T-cell (primary cell): ENCODE data around the gene AATK. TPM values are rescaled to one million over a fixed set of nuclear protein-coding genes. Genes with fewer than 3 reads are reported as not detected.

Experiments
- ATAC-seq, 4 experiments: fragments of 200-7000 bp in 3 of 4; fragments of 150-1000 bp in 1 of 4; cut with Tn5 transposase; replicated peaks in 1 of 4; 1 replicate in 3 of 4; 2 replicates in 1 of 4; pipeline ENCODE4 v1.10.0; 2021; ENCODE audit warnings: moderate library complexity in 3 of 4, mild to moderate bottlenecking in 2 of 4, moderate number of reproducible peaks in 1 of 4
- CTCF ChIA-PET, 2 donors: fragments of 300-600 bp; sonication (Branson Sonifier 250); formaldehyde crosslinking; loops; one replicate each; lab custom pipeline; 2022; ENCODE audit warnings: antibody characterized with exemption in 2 of 2; lab: Charles Lee
- POLR2A ChIA-PET, 2 donors: fragments of 300-600 bp; sonication (Branson Sonifier 250); formaldehyde crosslinking; loops; one replicate each; lab custom pipeline; 2022; ENCODE audit warnings: antibody characterized with exemption in 2 of 2; lab: Charles Lee
- DNase-seq, 35 experiments: peaks; one replicate each; pipeline versions ENCODE4 v3.0.0 to v3.0.0-alpha.2; 2013 to 2023
- H3K27ac ChIP-seq: one replicate; pipeline ENCODE4 v1.5.1; 2013; ENCODE audit warnings: low read length
- H3K27me3 ChIP-seq, 2 experiments: replicated peaks in 1 of 2; 1 replicate in 1 of 2; 2 replicates in 1 of 2; pipeline versions ENCODE4 v1.6.1 to v1.7.0; 2013; ENCODE audit warnings: low read length in 1 of 2, mixed read lengths in 1 of 2; ENCODE audit not compliant: control insufficient read depth in 2 of 2, insufficient read depth in 2 of 2; ENCODE audit errors: extremely low read depth in 1 of 2
- H3K36me3 ChIP-seq, 2 donors: 1 replicate in 1 of 2; 2 replicates in 1 of 2; pipeline versions ENCODE4 v1.6.1 to v1.7.0; 2013; ENCODE audit warnings: low read length in 1 of 2; ENCODE audit not compliant: control insufficient read depth in 2 of 2, insufficient read depth in 1 of 2; ENCODE audit errors: extremely low read depth in 1 of 2
- H3K4me1 ChIP-seq, 2 experiments: 1 replicate in 1 of 2; 2 replicates in 1 of 2; pipeline versions ENCODE4 v1.6.1 to v1.7.0; 2013; ENCODE audit warnings: low read length in 2 of 2, mixed read lengths in 1 of 2; ENCODE audit not compliant: insufficient read depth in 2 of 2, control insufficient read depth in 1 of 2; ENCODE audit errors: extremely low read depth in 1 of 2
- H3K4me3 ChIP-seq, 2 donors: 1 replicate in 1 of 2; 2 replicates in 1 of 2; pipeline versions ENCODE4 v1.5.1 to v1.7.0; 2013; ENCODE audit warnings: mild to moderate bottlenecking in 2 of 2, low read length in 1 of 2, moderate library complexity in 1 of 2; ENCODE audit not compliant: control insufficient read depth in 1 of 2; ENCODE audit errors: extremely low read depth in 1 of 2
- H3K9me3 ChIP-seq: 2 replicates; pipeline ENCODE4 v1.7.0; 2013
- H3K27ac Mint-ChIP-seq, 2 donors: one replicate each; pipeline ENCODE4 v1.8.0; 2020 to 2021; ENCODE audit warnings: mild to moderate bottlenecking in 2 of 2, mixed read lengths in 2 of 2
- H3K27me3 Mint-ChIP-seq, 2 donors: one replicate each; pipeline ENCODE4 v1.8.0; 2021 to 2022; ENCODE audit warnings: mixed read lengths in 2 of 2
- H3K36me3 Mint-ChIP-seq: one replicate; pipeline ENCODE4 v1.8.0; 2021; ENCODE audit warnings: mixed read lengths
- H3K4me1 Mint-ChIP-seq, 3 donors: one replicate each; pipeline ENCODE4 v1.8.0; 2020 to 2022; ENCODE audit warnings: mixed read lengths in 3 of 3, mild to moderate bottlenecking in 1 of 3
- H3K4me3 Mint-ChIP-seq, 3 donors: one replicate each; pipeline ENCODE4 v1.8.0; 2020 to 2022; ENCODE audit warnings: mild to moderate bottlenecking in 3 of 3, mixed read lengths in 3 of 3, moderate library complexity in 3 of 3
- H3K9me3 Mint-ChIP-seq, 3 donors: one replicate each; pipeline ENCODE4 v1.8.0; 2020 to 2022; ENCODE audit warnings: mixed read lengths in 3 of 3
- WGBS: methylation state at CpG from one replicate; pipeline ENCODE4 v1.1.5; 2013; ENCODE audit warnings: missing lambda C conversion rate; ENCODE audit not compliant: insufficient coverage; 5-methylcytosine and 5-hydroxymethylcytosine counted together
- total RNA-seq, 35 experiments: library from RNA in 6 of 35; stranded (reverse) in 6 of 35; fragments of 120-200 nt in 1 of 35; gene quantifications; one replicate each; pipeline versions ENCODE4 v1.2.1 to v1.2.4 and lab custom pipeline; 2013 to 2026

Gene AATK
- total RNA-seq, 5 donors from 2014 or later (not counting 1 experiment from before 2014, with no cell fraction given) = 0.63 to 11.1 (median 0.72) TPM

- no peak overlapping the region for H3K4me3 ChIP-seq
- H3K4me3 Mint-ChIP-seq = no peak overlapping the region
- CTCF ChIA-PET = interaction anchor here in 1 of 2 donors (0.6 kb wide), 1 partner anchor 341 kb away, joined by 4 read pairs; no protein-coding TSS in a partner anchor
- POLR2A ChIA-PET = no interaction called here
- H3K27ac ChIP-seq = no peak overlapping the region
- peaks cover 0 to 3% of the 10 kb centered on the region in 2 donors for H3K27me3 Mint-ChIP-seq
- H3K36me3 Mint-ChIP-seq = no peaks in the 10 kb centered on the region
- no peaks in the 10 kb centered on the region for H3K9me3 ChIP-seq
- ATAC-seq (no peak), DNase-seq (no peak)
- no peak overlapping the region for H3K27ac Mint-ChIP-seq
- 86% methylated on average over 9 of the region's 17 CpGs for WGBS
- no peaks in the 10 kb centered on the region for H3K36me3 ChIP-seq
- no peaks in the 10 kb centered on the region for H3K9me3 Mint-ChIP-seq
- H3K4me1 Mint-ChIP-seq = no peaks in the 10 kb centered on the region
- no peaks in the 10 kb centered on the region for H3K4me1 ChIP-seq
- peaks cover 0 to 39% of the 10 kb centered on the region in 2 experiments for H3K27me3 ChIP-seq
Observed at GRCh38 chr17:81143717-81144422, 22.2 kb downstream of the AATK start.

GRCh38 chr17:81143200-81143527 lies 22.9 kb downstream of the AATK start:
- H3K9me3 Mint-ChIP-seq = no peaks in the 10 kb centered on the region
- POLR2A ChIA-PET = no interaction called here
- WGBS = 77% methylated on average over 8 of the region's 11 CpGs
- H3K4me1 ChIP-seq = no peaks in the 10 kb centered on the region
- H3K4me3 ChIP-seq = no peak overlapping the region
- H3K27ac ChIP-seq = no peak overlapping the region
- no peak overlapping the region for H3K4me3 Mint-ChIP-seq
- H3K4me1 Mint-ChIP-seq = no peaks in the 10 kb centered on the region
- H3K36me3 ChIP-seq = no peaks in the 10 kb centered on the region
- H3K27me3 Mint-ChIP-seq = peaks cover 0 to 3% of the 10 kb centered on the region in 2 donors
- DNase-seq = no peak
- peaks cover 0 to 32% of the 10 kb centered on the region in 2 experiments for H3K27me3 ChIP-seq
- H3K27ac Mint-ChIP-seq = no peak overlapping the region
- ATAC-seq = no peak
- no peaks in the 10 kb centered on the region for H3K9me3 ChIP-seq
- H3K36me3 Mint-ChIP-seq = no peaks in the 10 kb centered on the region
- CTCF ChIA-PET = interaction anchor here in 1 of 2 donors (0.6 kb wide), 1 partner anchor 342 kb away, joined by 4 read pairs; no protein-coding TSS in a partner anchor

- peak; percentile 58 to 81 (median 70) for ATAC-seq
- H3K36me3 Mint-ChIP-seq = no peaks in the 10 kb centered on the region
- Histone ChIP-seq H3K4me3 (no peak overlapping the region), H3K4me1 (no peaks in the 10 kb centered on the region), H3K9me3 (no peaks in the 10 kb centered on the region), H3K27ac (no peak overlapping the region), H3K36me3 (no peaks in the 10 kb centered on the region), H3K27me3 (peaks cover 0 to 30% of the 10 kb centered on the region in 2 experiments)
- 48% methylated on average over 22 of the region's 25 CpGs for WGBS
- POLR2A ChIA-PET = no interaction called here
- no peaks in the 10 kb centered on the region for H3K4me1 Mint-ChIP-seq
- no peak overlapping the region for H3K4me3 Mint-ChIP-seq
- CTCF ChIA-PET = interaction anchor here in 1 of 2 donors (0.6 to 0.7 kb wide), 2 partner anchors 343 to 786 kb away, joined by 3 to 4 read pairs; no protein-coding TSS in a partner anchor
- no peaks in the 10 kb centered on the region for H3K9me3 Mint-ChIP-seq
- peaks cover 0 to 3% of the 10 kb centered on the region in 2 donors for H3K27me3 Mint-ChIP-seq
- H3K27ac Mint-ChIP-seq = no peak overlapping the region
- DNase-seq = peak; percentile 17 to 73 (median 50)
Observed at GRCh38 chr17:81142301-81143199, 23.5 kb downstream of the AATK start.

GRCh38 chr17:81140695-81141094 lies 25.3 kb downstream of the AATK start:
- Mint-ChIP-seq H3K4me1 (no peaks in the 10 kb centered on the region), H3K9me3 (no peaks in the 10 kb centered on the region), H3K4me3 (no peak overlapping the region), H3K36me3 (no peaks in the 10 kb centered on the region), H3K27ac (no peak overlapping the region), H3K27me3 (peaks cover 0 to 3% of the 10 kb centered on the region in 2 donors)
- ChIA-PET POLR2A (no interaction called here), CTCF (interaction anchor here in 1 of 2 donors (0.7 kb wide), 1 partner anchor 712 kb away, joined by 9 read pairs; no protein-coding TSS in a partner anchor)
- H3K4me3 ChIP-seq = no peak overlapping the region
- H3K27ac ChIP-seq = no peak overlapping the region
- no peaks in the 10 kb centered on the region for H3K4me1 ChIP-seq
- H3K9me3 ChIP-seq = no peaks in the 10 kb centered on the region
- ATAC-seq = no peak
- DNase-seq = no peak
- WGBS = 89% methylated on average over 26 of the region's 37 CpGs
- H3K36me3 ChIP-seq = no peaks in the 10 kb centered on the region
- peaks cover 0 to 30% of the 10 kb centered on the region in 2 experiments for H3K27me3 ChIP-seq

- no peaks in the 10 kb centered on the region for H3K4me1 Mint-ChIP-seq
- H3K27ac ChIP-seq = no peak overlapping the region
- no peak overlapping the region for H3K4me3 Mint-ChIP-seq
- no peak overlapping the region for H3K27ac Mint-ChIP-seq
- POLR2A ChIA-PET = no interaction called here
- ATAC-seq (no peak), DNase-seq (no peak)
- H3K27me3 Mint-ChIP-seq = peaks cover 0 to 3% of the 10 kb centered on the region in 2 donors
- H3K36me3 Mint-ChIP-seq = no peaks in the 10 kb centered on the region
- CTCF ChIA-PET = no interaction called here
- H3K9me3 Mint-ChIP-seq = no peaks in the 10 kb centered on the region
- no peaks in the 10 kb centered on the region for H3K36me3 ChIP-seq
- peaks cover 0 to 30% of the 10 kb centered on the region in 2 experiments for H3K27me3 ChIP-seq
- H3K4me3 ChIP-seq = no peak overlapping the region
- 84% methylated on average over 6 of the region's 8 CpGs for WGBS
- H3K9me3 ChIP-seq = no peaks in the 10 kb centered on the region
- H3K4me1 ChIP-seq = no peaks in the 10 kb centered on the region
Observed at GRCh38 chr17:81140018-81140417, 26.0 kb downstream of the AATK start.

GRCh38 chr17:81139428-81139827 lies 26.6 kb downstream of the AATK start:
- ATAC-seq = no peak
- WGBS = 84% methylated on average over 8 of the region's 8 CpGs
- H3K27ac ChIP-seq = no peak overlapping the region

More at GRCh38 chr17:81139428-81139827, 26.6 kb downstream of the AATK start:
- Mint-ChIP-seq H3K9me3 (no peaks in the 10 kb centered on the region), H3K27me3 (peaks cover 0 to 3% of the 10 kb centered on the region in 2 donors), H3K4me1 (no peaks in the 10 kb centered on the region), H3K4me3 (no peak overlapping the region), H3K36me3 (no peaks in the 10 kb centered on the region), H3K27ac (no peak overlapping the region)
- peaks cover 0 to 31% of the 10 kb centered on the region in 2 experiments for H3K27me3 ChIP-seq
- H3K36me3 ChIP-seq = no peaks in the 10 kb centered on the region
- no peaks in the 10 kb centered on the region for H3K9me3 ChIP-seq
- DNase-seq = no peak
- ChIA-PET POLR2A (no interaction called here), CTCF (no interaction called here)
- no peak overlapping the region for H3K4me3 ChIP-seq
- no peaks in the 10 kb centered on the region for H3K4me1 ChIP-seq
